Measurements from ENCODE around the gene MPPED1. TPM values are rescaled to one million over a fixed set of nuclear protein-coding genes. Genes with fewer than 3 reads are reported as not detected.

Gene MPPED1
- total and polyA plus RNA-seq, 5 donors from 2014 or later: not detected

- no peak overlapping the region for H3K27ac ChIP-seq (ENCODE audit: insufficient read depth, low read length, poor library complexity, severe bottlenecking)
- no peak overlapping the region for H3K4me3 ChIP-seq (ENCODE audit: low read depth, low read length)
- no peaks in the 10 kb centered on the region for H3K9me3 Mint-ChIP-seq
- no peaks in the 10 kb centered on the region for H3K27me3 Mint-ChIP-seq
- H3K27ac Mint-ChIP-seq: no peak overlapping the region
- H3K27me3 ChIP-seq (ENCODE audit: control insufficient read depth, insufficient read depth, low read length): no peaks in the 10 kb centered on the region
- ATAC-seq (ENCODE audit: low read depth in 2 of 2) (no peak), DNase-seq (no peak)
- H3K9me3 ChIP-seq (ENCODE audit: control insufficient read depth in 2 of 2, low read length in 2 of 2): no peaks in the 10 kb centered on the region
- H3K36me3 ChIP-seq (ENCODE audit: control insufficient read depth, insufficient read depth, low read length): no peaks in the 10 kb centered on the region
- H3K4me1 Mint-ChIP-seq: peaks cover 0 to 11% (median 3%) of the 10 kb centered on the region in 4 donors
- no peak overlapping the region for H3K4me3 Mint-ChIP-seq
- no peaks in the 10 kb centered on the region for H3K36me3 Mint-ChIP-seq
- H3K4me1 ChIP-seq (ENCODE audit: control insufficient read depth, insufficient read depth, low read length, poor library complexity, severe bottlenecking): no peaks in the 10 kb centered on the region
These were observed 73.8 kb downstream of the MPPED1 start for GRCh38 chr22:43485502-43486089.

- Histone ChIP-seq H3K4me3 (ENCODE audit: low read depth, low read length) (no peak overlapping the region), H3K9me3 (ENCODE audit: control insufficient read depth in 2 of 2, low read length in 2 of 2) (peaks cover 0 to 2% of the 10 kb centered on the region in 2 experiments), H3K4me1 (ENCODE audit: control insufficient read depth, insufficient read depth, low read length, poor library complexity, severe bottlenecking) (no peaks in the 10 kb centered on the region), H3K27ac (ENCODE audit: insufficient read depth, low read length, poor library complexity, severe bottlenecking) (no peak overlapping the region), H3K36me3 (ENCODE audit: control insufficient read depth, insufficient read depth, low read length) (no peaks in the 10 kb centered on the region), H3K27me3 (ENCODE audit: control insufficient read depth, insufficient read depth, low read length) (no peaks in the 10 kb centered on the region)
- DNase-seq: no peak
- Mint-ChIP-seq H3K36me3 (no peaks in the 10 kb centered on the region), H3K4me1 (no peaks in the 10 kb centered on the region), H3K27me3 (no peaks in the 10 kb centered on the region), H3K9me3 (peaks cover 0 to 2% (median 0%) of the 10 kb centered on the region in 7 donors), H3K4me3 (no peak overlapping the region), H3K27ac (no peak overlapping the region)
- no peak for ATAC-seq (ENCODE audit: low read depth in 2 of 2)
These were observed 75.7 kb downstream of the MPPED1 start for GRCh38 chr22:43487311-43488030.

GRCh38 chr22:43488031-43488866 lies 76.4 kb downstream of the MPPED1 start:
- no peak overlapping the region for H3K27ac ChIP-seq (ENCODE audit: insufficient read depth, low read length, poor library complexity, severe bottlenecking)
- no peak for DNase-seq
- no peak overlapping the region for H3K27ac Mint-ChIP-seq

GRCh38 chr22:43488937-43489336 lies 77.1 kb downstream of the MPPED1 start:
- Mint-ChIP-seq H3K36me3 (no peaks in the 10 kb centered on the region), H3K27me3 (no peaks in the 10 kb centered on the region), H3K27ac (no peak overlapping the region), H3K4me1 (no peaks in the 10 kb centered on the region), H3K9me3 (peaks cover 0 to 2% (median 0%) of the 10 kb centered on the region in 7 donors), H3K4me3 (no peak overlapping the region)
- DNase-seq: no peak
- Histone ChIP-seq H3K27me3 (ENCODE audit: control insufficient read depth, insufficient read depth, low read length) (no peaks in the 10 kb centered on the region), H3K4me3 (ENCODE audit: low read depth, low read length) (no peak overlapping the region), H3K9me3 (ENCODE audit: control insufficient read depth in 2 of 2, low read length in 2 of 2) (peaks cover 0 to 2% of the 10 kb centered on the region in 2 experiments), H3K27ac (ENCODE audit: insufficient read depth, low read length, poor library complexity, severe bottlenecking) (no peak overlapping the region), H3K36me3 (ENCODE audit: control insufficient read depth, insufficient read depth, low read length) (no peaks in the 10 kb centered on the region), H3K4me1 (ENCODE audit: control insufficient read depth, insufficient read depth, low read length, poor library complexity, severe bottlenecking) (no peaks in the 10 kb centered on the region)
- no peak for ATAC-seq (ENCODE audit: low read depth in 2 of 2)

More at GRCh38 chr22:43488031-43488866, 76.4 kb downstream of the MPPED1 start:
- H3K36me3 ChIP-seq (ENCODE audit: control insufficient read depth, insufficient read depth, low read length): no peaks in the 10 kb centered on the region
- no peaks in the 10 kb centered on the region for H3K27me3 ChIP-seq (ENCODE audit: control insufficient read depth, insufficient read depth, low read length)
- ATAC-seq (ENCODE audit: low read depth in 2 of 2): no peak
- Mint-ChIP-seq H3K27me3 (no peaks in the 10 kb centered on the region), H3K4me1 (no peaks in the 10 kb centered on the region), H3K4me3 (no peak overlapping the region), H3K36me3 (no peaks in the 10 kb centered on the region), H3K9me3 (peaks cover 0 to 2% (median 0%) of the 10 kb centered on the region in 7 donors)
- peaks cover 0 to 2% of the 10 kb centered on the region in 2 experiments for H3K9me3 ChIP-seq (ENCODE audit: control insufficient read depth in 2 of 2, low read length in 2 of 2)
- H3K4me1 ChIP-seq (ENCODE audit: control insufficient read depth, insufficient read depth, low read length, poor library complexity, severe bottlenecking): no peaks in the 10 kb centered on the region
- no peak overlapping the region for H3K4me3 ChIP-seq (ENCODE audit: low read depth, low read length)

GRCh38 chr22:43490311-43490710 lies 78.5 kb downstream of the MPPED1 start:
- Histone ChIP-seq H3K9me3 (ENCODE audit: control insufficient read depth in 2 of 2, low read length in 2 of 2) (peaks cover 0 to 2% of the 10 kb centered on the region in 2 experiments), H3K4me3 (ENCODE audit: low read depth, low read length) (no peak overlapping the region), H3K36me3 (ENCODE audit: control insufficient read depth, insufficient read depth, low read length) (no peaks in the 10 kb centered on the region), H3K27ac (ENCODE audit: insufficient read depth, low read length, poor library complexity, severe bottlenecking) (no peak overlapping the region), H3K4me1 (ENCODE audit: control insufficient read depth, insufficient read depth, low read length, poor library complexity, severe bottlenecking) (no peaks in the 10 kb centered on the region), H3K27me3 (ENCODE audit: control insufficient read depth, insufficient read depth, low read length) (no peaks in the 10 kb centered on the region)
- Mint-ChIP-seq H3K27me3 (no peaks in the 10 kb centered on the region), H3K9me3 (peaks cover 0 to 2% (median 0%) of the 10 kb centered on the region in 7 donors), H3K27ac (no peak overlapping the region), H3K4me1 (no peaks in the 10 kb centered on the region), H3K36me3 (no peaks in the 10 kb centered on the region), H3K4me3 (no peak overlapping the region)
- no peak for ATAC-seq (ENCODE audit: low read depth in 2 of 2)
- no peak for DNase-seq

GRCh38 chr22:43491177-43491576 lies 79.4 kb downstream of the MPPED1 start:
- DNase-seq (no peak), ATAC-seq (ENCODE audit: low read depth in 2 of 2) (no peak)
- Histone ChIP-seq H3K36me3 (ENCODE audit: control insufficient read depth, insufficient read depth, low read length) (no peaks in the 10 kb centered on the region), H3K9me3 (ENCODE audit: control insufficient read depth in 2 of 2, low read length in 2 of 2) (peaks cover 0 to 2% of the 10 kb centered on the region in 2 experiments), H3K4me3 (ENCODE audit: low read depth, low read length) (no peak overlapping the region), H3K27ac (ENCODE audit: insufficient read depth, low read length, poor library complexity, severe bottlenecking) (no peak overlapping the region), H3K4me1 (ENCODE audit: control insufficient read depth, insufficient read depth, low read length, poor library complexity, severe bottlenecking) (no peaks in the 10 kb centered on the region), H3K27me3 (ENCODE audit: control insufficient read depth, insufficient read depth, low read length) (no peaks in the 10 kb centered on the region)
- Mint-ChIP-seq H3K27me3 (no peaks in the 10 kb centered on the region), H3K36me3 (no peaks in the 10 kb centered on the region), H3K9me3 (peaks cover 0 to 2% (median 0%) of the 10 kb centered on the region in 7 donors), H3K27ac (no peak overlapping the region), H3K4me1 (no peaks in the 10 kb centered on the region), H3K4me3 (no peak overlapping the region)

GRCh38 chr22:43491737-43492136 lies 79.9 kb downstream of the MPPED1 start:
- Histone ChIP-seq H3K9me3 (ENCODE audit: control insufficient read depth in 2 of 2, low read length in 2 of 2) (peaks cover 0 to 2% of the 10 kb centered on the region in 2 experiments), H3K36me3 (ENCODE audit: control insufficient read depth, insufficient read depth, low read length) (no peaks in the 10 kb centered on the region), H3K27me3 (ENCODE audit: control insufficient read depth, insufficient read depth, low read length) (no peaks in the 10 kb centered on the region), H3K4me1 (ENCODE audit: control insufficient read depth, insufficient read depth, low read length, poor library complexity, severe bottlenecking) (no peaks in the 10 kb centered on the region), H3K27ac (ENCODE audit: insufficient read depth, low read length, poor library complexity, severe bottlenecking) (no peak overlapping the region), H3K4me3 (ENCODE audit: low read depth, low read length) (no peak overlapping the region)
- H3K36me3 Mint-ChIP-seq: no peaks in the 10 kb centered on the region
- H3K4me1 Mint-ChIP-seq: no peaks in the 10 kb centered on the region
- ATAC-seq (ENCODE audit: low read depth in 2 of 2) (no peak), DNase-seq (no peak)
- H3K9me3 Mint-ChIP-seq: peaks cover 0 to 2% (median 0%) of the 10 kb centered on the region in 7 donors
- no peak overlapping the region for H3K27ac Mint-ChIP-seq
- H3K27me3 Mint-ChIP-seq: no peaks in the 10 kb centered on the region
- H3K4me3 Mint-ChIP-seq: no peak overlapping the region

All from CD4-positive, CD25-positive, alpha-beta regulatory T cell (primary cell).